ENCODE data around the gene MAP3K5. TPM values are rescaled to one million over a fixed set of nuclear protein-coding genes. Genes with fewer than 3 reads are reported as not detected.

Gene MAP3K5
- total RNA-seq, 1 donor from 2014 or later: 24.4 TPM

DNA sequence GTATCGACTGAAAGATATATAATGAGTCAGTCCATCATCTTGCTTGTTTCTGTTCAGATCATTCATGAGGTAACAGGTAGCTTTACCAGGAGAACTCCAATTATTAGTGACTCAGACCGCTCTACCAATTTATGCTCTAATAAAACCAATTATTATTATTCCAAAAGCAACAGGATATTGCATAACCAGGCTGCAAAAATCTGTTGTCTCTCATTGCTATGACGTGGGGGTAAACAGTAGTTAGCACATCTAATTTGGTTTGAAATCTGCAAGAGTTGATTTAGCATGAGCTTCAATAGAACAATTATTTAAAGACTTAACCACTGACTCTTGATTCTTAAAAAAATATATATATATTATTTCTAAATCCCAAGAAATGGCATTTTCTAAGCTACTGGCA lies 151.1 kb downstream of the MAP3K5 start:
- Mint-ChIP-seq H3K36me3 (ENCODE audit: low read depth) (peaks cover 32% of the 10 kb centered on the region), H3K27me3 (no peaks in the 10 kb centered on the region), H3K27ac (no peak overlapping the region), H3K4me3 (no peak overlapping the region), H3K9me3 (no peaks in the 10 kb centered on the region), H3K4me1 (peaks cover 4% of the 10 kb centered on the region)
- CTCF ChIA-PET: interaction anchor here (1.2 to 9.4 kb wide), 2 partner anchors 149 to 158 kb away, joined by 3 to 381 read pairs; partner anchors contain the start of gene MAP3K5
- ATAC-seq (ENCODE audit: low read depth) (no peak), DNase-seq (no peak)
- intact Hi-C loops (cut with micrococcal nuclease): loop anchor here (10.0 kb wide), 1 partner anchor 454 kb away; no protein-coding TSS in a partner anchor
- TF ChIP-seq, protein P1, sequence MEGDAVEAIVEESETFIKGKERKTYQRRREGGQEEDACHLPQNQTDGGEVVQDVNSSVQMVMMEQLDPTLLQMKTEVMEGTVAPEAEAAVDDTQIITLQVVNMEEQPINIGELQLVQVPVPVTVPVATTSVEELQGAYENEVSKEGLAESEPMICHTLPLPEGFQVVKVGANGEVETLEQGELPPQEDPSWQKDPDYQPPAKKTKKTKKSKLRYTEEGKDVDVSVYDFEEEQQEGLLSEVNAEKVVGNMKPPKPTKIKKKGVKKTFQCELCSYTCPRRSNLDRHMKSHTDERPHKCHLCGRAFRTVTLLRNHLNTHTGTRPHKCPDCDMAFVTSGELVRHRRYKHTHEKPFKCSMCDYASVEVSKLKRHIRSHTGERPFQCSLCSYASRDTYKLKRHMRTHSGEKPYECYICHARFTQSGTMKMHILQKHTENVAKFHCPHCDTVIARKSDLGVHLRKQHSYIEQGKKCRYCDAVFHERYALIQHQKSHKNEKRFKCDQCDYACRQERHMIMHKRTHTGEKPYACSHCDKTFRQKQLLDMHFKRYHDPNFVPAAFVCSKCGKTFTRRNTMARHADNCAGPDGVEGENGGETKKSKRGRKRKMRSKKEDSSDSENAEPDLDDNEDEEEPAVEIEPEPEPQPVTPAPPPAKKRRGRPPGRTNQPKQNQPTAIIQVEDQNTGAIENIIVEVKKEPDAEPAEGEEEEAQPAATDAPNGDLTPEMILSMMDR (IDR thresholded peaks at IDR 0.05): no peak
- POLR2A ChIA-PET: interaction anchor here (0.8 to 1.6 kb wide), 2 partner anchors 151 to 210 kb away, joined by 3 to 6 read pairs; partner anchors contain the start of gene MAP3K5

DNA sequence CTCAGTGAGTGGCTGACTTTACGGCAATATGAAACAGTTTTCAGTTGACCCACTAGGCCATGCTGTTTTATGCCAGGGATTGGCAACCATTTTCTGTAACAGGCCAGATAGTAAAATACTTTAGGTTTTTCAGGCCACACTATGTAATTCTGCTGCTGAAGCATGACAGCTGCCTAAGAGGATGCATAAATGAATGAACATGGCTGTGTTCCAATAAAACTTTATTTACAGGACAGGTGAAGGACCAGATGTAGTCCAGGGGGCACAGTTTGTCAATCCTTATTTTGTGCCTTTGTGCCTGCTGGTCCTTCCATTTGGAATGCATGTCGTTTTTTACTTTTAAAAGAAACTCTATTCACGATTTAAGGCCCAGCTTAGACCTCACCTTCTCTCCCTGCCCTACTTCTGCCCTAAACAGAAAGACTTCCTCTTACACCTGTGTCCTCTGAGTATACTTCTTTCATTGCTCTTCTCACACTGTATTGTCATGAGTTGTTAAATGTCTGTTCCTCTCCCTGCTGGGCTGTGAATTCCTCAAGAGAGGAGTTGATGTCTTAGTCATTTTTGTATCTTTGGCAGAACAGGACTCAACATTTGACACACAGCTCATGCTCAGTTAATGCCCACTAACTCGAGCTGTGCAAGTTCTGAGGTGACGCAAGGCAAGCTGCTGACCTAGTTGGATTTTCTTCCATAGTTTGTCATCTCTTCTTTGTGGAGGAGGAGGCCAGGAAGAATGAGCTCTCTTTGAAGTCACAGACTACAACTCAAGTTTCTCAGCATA lies 152.0 kb downstream of the MAP3K5 start:
- Mint-ChIP-seq H3K4me1 (peaks cover 4% of the 10 kb centered on the region), H3K36me3 (ENCODE audit: low read depth) (peaks cover 33% of the 10 kb centered on the region), H3K9me3 (no peaks in the 10 kb centered on the region), H3K27me3 (no peaks in the 10 kb centered on the region), H3K27ac (no peak overlapping the region), H3K4me3 (no peak overlapping the region)
- ATAC-seq (ENCODE audit: low read depth) (no peak), DNase-seq (no peak)
- ChIA-PET CTCF (interaction anchor here (0.7 to 9.4 kb wide), 2 partner anchors 150 to 155 kb away, joined by 4 to 381 read pairs; partner anchors contain the start of gene MAP3K5), POLR2A (no interaction called here)
- intact Hi-C loops (cut with micrococcal nuclease): loop anchor here (10.0 kb wide), 1 partner anchor 454 kb away; no protein-coding TSS in a partner anchor
- TF ChIP-seq, protein P1 (IDR thresholded peaks at IDR 0.05): no peak

DNA sequence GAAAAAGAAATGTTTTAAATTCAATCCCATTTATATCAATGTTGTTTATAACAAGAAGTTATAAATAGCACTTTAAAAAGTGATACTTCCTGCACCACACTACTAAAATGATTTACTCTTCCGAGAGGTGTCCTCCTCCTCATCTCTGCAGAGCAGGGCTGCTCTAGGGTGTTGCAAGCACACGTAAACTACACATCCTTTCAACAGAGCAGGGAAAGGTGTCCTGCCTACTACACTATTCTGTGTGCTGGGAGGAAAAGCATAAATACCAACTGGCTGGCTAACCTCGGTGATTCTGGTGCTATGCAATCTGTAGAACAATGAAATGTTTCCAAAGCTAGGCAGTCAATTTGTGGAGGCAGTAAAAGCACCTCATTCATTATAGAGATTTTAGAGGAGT lies 152.6 kb downstream of the MAP3K5 start:
- no peak for DNase-seq
- ChIA-PET POLR2A (no interaction called here), CTCF (interaction anchor here (9.4 kb wide), 1 partner anchor 151 kb away, joined by 381 read pairs; the partner anchor contains the start of gene MAP3K5)
- H3K4me3 Mint-ChIP-seq: no peak overlapping the region
- no peak for ATAC-seq (ENCODE audit: low read depth)
- H3K9me3 Mint-ChIP-seq: no peaks in the 10 kb centered on the region
- H3K36me3 Mint-ChIP-seq (ENCODE audit: low read depth): peaks cover 36% of the 10 kb centered on the region
- no peak overlapping the region for H3K27ac Mint-ChIP-seq
- TF ChIP-seq, protein P1 (IDR thresholded peaks at IDR 0.05): no peak
- H3K4me1 Mint-ChIP-seq: peaks cover 4% of the 10 kb centered on the region
- no peaks in the 10 kb centered on the region for H3K27me3 Mint-ChIP-seq
- intact Hi-C loops (cut with micrococcal nuclease): loop anchor here (10.0 kb wide), 1 partner anchor 455 kb away; no protein-coding TSS in a partner anchor

DNA sequence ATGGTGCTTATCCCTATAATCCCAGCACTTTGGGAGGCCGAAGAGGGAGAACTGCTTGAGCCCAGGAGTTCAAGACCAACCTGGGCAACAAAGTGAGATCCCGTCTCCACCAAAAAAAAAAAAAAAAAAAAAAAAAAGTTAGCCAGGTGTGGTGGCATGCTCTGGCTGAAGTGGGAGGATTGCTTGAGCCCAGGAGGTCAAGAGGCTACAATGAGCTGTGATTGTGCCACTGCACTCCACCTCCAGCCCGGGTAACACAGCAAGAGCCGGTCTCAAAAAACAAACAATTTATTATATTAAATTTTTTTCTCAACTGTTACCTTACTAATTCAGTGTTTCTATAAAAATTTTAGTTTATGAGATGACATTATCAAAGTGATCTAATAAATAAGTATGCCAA lies 156.7 kb downstream of the MAP3K5 start:
- no peaks in the 10 kb centered on the region for H3K4me1 Mint-ChIP-seq
- POLR2A ChIA-PET: interaction anchor here (0.7 to 0.8 kb wide), 3 partner anchors 157 to 345 kb away, joined by 9 to 19 read pairs (median 14); partner anchors contain the start of gene MAP3K5
- CTCF ChIA-PET: interaction anchor here (1.3 to 2.4 kb wide), 3 partner anchors 8 to 157 kb away, joined by 3 to 13 read pairs (median 3); partner anchors contain the start of gene MAP3K5

More for the DNA sequence above, 156.7 kb downstream of the MAP3K5 start:
- intact Hi-C loops (cut with micrococcal nuclease): no loop called here
- H3K27ac Mint-ChIP-seq: no peak overlapping the region
- no peak for DNase-seq
- no peak for ATAC-seq (ENCODE audit: low read depth)
- H3K36me3 Mint-ChIP-seq (ENCODE audit: low read depth): peaks cover 64% of the 10 kb centered on the region
- no peaks in the 10 kb centered on the region for H3K27me3 Mint-ChIP-seq
- TF ChIP-seq, protein P1 (IDR thresholded peaks at IDR 0.05): no peak
- no peaks in the 10 kb centered on the region for H3K9me3 Mint-ChIP-seq
- no peak overlapping the region for H3K4me3 Mint-ChIP-seq
